Caki2 (cell line): ENCODE data around the gene RTN4. TPM values are rescaled to one million over a fixed set of nuclear protein-coding genes. Genes with fewer than 3 reads are reported as not detected.
"Not testable (repeated sequence)": the region's sequence is repeated elsewhere in the genome, so short reads cannot be mapped to it uniquely, and the experiment has no call there.

Source experiments
- DNase-seq: peaks from one replicate; pipeline ENCODE4 v3.0.0-alpha.2; 2015; ENCODE audit warnings: low read depth
- in situ Hi-C: cut with HindIII; loops from 2 replicates; pipeline ENCODE4 v1.10.0; 2016; ENCODE audit warnings: low sequenced_read_pairs, low pct_unique_long_range_greater_than_20kb, mixed read lengths
- total RNA-seq: library from RNA; depleted of rRNA; stranded (reverse); fragments of >200 nt; shearing (Covaris generic); gene quantifications from 2 replicates; pipeline ENCODE4 v1.2.3, GENCODE V29; 2014; ENCODE audit warnings: low replicate concordance; rRNA removed

The RTN4 gene, protein sequence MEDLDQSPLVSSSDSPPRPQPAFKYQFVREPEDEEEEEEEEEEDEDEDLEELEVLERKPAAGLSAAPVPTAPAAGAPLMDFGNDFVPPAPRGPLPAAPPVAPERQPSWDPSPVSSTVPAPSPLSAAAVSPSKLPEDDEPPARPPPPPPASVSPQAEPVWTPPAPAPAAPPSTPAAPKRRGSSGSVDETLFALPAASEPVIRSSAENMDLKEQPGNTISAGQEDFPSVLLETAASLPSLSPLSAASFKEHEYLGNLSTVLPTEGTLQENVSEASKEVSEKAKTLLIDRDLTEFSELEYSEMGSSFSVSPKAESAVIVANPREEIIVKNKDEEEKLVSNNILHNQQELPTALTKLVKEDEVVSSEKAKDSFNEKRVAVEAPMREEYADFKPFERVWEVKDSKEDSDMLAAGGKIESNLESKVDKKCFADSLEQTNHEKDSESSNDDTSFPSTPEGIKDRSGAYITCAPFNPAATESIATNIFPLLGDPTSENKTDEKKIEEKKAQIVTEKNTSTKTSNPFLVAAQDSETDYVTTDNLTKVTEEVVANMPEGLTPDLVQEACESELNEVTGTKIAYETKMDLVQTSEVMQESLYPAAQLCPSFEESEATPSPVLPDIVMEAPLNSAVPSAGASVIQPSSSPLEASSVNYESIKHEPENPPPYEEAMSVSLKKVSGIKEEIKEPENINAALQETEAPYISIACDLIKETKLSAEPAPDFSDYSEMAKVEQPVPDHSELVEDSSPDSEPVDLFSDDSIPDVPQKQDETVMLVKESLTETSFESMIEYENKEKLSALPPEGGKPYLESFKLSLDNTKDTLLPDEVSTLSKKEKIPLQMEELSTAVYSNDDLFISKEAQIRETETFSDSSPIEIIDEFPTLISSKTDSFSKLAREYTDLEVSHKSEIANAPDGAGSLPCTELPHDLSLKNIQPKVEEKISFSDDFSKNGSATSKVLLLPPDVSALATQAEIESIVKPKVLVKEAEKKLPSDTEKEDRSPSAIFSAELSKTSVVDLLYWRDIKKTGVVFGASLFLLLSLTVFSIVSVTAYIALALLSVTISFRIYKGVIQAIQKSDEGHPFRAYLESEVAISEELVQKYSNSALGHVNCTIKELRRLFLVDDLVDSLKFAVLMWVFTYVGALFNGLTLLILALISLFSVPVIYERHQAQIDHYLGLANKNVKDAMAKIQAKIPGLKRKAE
- total RNA-seq = 184 and 231 TPM in 2 replicates

DNA sequence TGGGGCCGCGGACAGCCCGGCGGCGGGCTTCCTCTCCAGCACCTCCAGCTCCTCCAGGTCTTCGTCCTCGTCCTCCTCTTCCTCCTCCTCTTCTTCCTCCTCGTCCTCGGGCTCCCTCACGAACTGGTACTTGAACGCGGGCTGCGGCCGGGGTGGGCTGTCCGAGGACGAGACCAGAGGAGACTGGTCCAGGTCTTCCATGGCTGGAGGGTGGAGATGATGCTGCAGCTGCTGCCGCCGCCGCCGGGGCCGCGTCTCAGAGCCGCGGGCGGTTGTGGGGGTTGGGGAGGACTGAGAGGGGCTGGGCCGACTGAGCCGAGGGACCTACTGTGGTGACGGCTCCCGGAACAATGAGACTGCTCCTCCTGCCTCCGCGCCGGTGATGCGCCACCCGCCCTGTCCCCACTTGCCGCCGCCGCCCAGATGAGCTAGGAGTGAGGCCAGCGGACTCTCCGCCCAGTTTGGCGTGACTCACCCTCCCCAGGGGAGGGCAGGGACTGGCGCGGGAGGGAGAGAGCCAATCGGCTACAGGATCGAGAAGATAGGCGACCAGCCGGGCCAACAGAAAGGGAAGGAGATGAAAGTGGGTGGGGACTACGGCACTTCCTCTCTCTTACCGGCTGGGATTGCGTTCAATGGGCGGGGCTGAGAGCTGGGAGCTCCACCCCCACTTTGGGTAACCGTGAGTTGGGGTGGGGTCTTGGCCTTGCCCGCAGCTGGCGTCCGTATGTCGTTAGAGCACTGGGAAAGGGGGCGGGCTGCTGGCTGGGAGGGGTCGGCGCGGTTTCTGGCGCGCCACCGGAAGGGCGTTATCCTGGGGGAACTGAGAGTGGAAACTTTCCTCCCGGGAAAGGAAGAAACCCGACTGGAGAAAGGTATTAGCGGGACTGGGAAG, at the start of gene RTN4:
Gene RTN4, minus strand, starts transcription at position 352 of the 895 bp plus-strand sequence. Its CDS starts 151 bp downstream, at position 201.
- peak; percentile 100 for DNase-seq
- in situ Hi-C loops = no loop called here

GRCh38 chr2:55099493-55099877, 49.2 kb upstream of the RTN4 start:
- no peak for DNase-seq
- in situ Hi-C loops = no loop called here

GRCh38 chr2:55097461-55098410, 47.5 kb upstream of the RTN4 start:
- in situ Hi-C loops = no loop called here
- DNase-seq = no peak

GRCh38 chr2:55097082-55097460, 46.8 kb upstream of the RTN4 start:
- in situ Hi-C loops = no loop called here

DNA sequence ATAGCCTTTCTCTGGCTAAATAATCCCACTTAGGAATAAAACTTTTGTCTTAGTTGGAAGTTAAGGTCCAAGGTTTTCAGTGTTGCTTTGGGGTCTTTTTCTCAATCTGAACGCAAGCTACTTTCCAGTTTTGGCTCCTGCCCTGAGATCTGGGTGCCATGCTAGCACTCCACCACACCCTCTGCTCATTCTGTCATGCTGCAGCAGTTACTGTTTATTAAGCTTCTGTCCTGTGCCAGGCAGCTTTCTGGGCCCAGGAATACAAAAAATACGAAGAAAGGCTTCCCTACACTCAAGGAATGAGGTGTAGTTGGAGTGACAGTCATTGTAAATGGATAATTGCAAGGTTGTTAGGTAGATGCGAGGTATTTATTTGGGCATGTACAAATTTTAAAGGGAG, 46.3 kb upstream of the RTN4 start:
- DNase-seq = no peak
- in situ Hi-C loops = no loop called here

More at GRCh38 chr2:55097082-55097460, 46.8 kb upstream of the RTN4 start:
- no peak for DNase-seq

- in situ Hi-C loops = no loop called here
- no peak for DNase-seq
These were observed 43.1 kb upstream of the RTN4 start for GRCh38 chr2:55093381-55093780.

DNA sequence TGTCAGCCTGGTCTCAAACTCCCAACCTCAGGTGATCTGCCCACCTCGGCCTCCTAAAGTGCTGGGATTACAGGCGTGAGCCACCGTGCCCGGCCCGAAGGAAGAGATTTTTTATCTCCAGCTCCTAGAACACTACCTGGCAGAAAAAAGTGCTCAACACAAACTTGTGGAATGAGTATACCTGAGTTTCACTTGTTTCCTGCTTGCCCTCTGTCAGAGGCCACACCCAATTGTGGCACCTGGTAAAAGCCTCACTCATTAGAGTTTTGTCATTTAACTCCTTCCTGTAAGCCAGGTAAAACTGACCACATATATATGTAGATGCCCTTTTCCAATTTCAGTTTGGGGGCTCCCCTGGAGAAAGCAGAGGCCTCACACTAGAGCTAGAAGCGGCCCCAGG, 42.2 kb upstream of the RTN4 start:
- in situ Hi-C loops = no loop called here
- DNase-seq = no peak

DNA sequence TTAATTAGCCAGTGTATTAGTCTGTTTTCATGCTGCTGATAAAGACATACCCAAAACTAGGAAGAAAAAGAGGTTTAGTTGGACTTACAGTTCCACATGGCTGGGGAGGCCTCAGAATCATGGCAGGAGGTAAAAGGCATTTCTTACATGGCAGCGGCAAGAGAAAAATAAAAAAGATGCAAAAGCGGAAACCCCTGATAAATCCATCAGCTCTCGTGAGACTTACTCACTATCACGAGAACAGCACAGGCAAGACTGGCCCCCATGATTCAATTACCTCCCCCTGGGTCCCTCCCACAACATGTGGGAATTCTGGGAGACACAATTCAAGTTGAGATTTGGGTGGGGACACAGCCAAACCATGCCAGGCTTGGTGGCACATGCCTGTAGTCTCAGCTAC, 41.4 kb upstream of the RTN4 start:
- DNase-seq, in situ Hi-C loops: not testable (repeated sequence)

GRCh38 chr2:55090702-55091101, 40.5 kb upstream of the RTN4 start:
- in situ Hi-C loops = no loop called here
- DNase-seq = no peak

GRCh38 chr2:55089726-55090125, 39.5 kb upstream of the RTN4 start:
- in situ Hi-C loops = no loop called here
- DNase-seq = no peak

- in situ Hi-C loops = no loop called here
- DNase-seq = no peak
These were observed 38.1 kb upstream of the RTN4 start for GRCh38 chr2:55088400-55088799.

GRCh38 chr2:55087936-55088335, 37.7 kb upstream of the RTN4 start:
- no peak for DNase-seq
- in situ Hi-C loops = no loop called here

- in situ Hi-C loops = no loop called here
- no peak for DNase-seq
These were observed 37.2 kb upstream of the RTN4 start for GRCh38 chr2:55087501-55087900.

DNA sequence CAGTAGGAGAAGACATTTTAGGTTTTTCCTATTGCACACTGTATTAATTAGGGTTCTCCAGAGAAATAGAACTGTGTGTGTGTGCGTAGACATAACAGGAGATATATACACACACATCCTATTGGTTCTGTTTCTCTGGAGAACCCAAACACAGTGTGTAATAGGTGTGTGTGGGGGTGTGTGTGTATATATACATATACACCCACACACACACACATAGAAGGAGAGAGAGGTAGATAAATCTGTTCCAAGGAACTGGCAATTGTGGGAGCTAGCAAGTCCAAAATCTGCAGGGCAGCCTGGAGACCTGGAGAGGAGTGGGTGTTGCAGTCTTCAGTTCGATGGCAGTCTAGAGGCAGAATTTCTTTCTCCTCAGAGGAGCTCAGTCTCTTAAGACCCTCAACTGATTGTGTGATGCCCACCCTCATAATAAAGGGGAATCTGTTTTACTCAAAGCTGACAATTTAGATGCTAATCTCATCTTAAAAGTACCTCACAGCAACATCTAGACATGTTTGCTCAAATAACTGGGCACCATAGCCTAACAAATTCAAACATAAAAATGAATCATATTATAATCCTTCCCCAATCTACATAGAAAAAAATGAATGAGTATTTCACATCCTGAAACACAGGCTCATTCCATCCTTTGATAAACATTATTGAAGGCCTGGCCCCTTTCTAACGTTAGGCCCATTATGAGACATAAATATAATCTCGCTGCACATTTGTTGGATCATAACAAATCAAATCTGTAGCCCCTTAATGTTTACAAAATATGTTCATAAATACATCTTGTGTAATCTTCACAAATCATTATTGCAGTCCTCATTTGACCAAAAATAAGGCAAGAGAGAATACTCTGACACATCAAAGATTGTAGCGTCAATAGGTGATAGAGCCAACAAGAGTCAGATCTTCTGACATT, 35.1 kb upstream of the RTN4 start:
- in situ Hi-C loops = no loop called here
- DNase-seq = no peak

DNA sequence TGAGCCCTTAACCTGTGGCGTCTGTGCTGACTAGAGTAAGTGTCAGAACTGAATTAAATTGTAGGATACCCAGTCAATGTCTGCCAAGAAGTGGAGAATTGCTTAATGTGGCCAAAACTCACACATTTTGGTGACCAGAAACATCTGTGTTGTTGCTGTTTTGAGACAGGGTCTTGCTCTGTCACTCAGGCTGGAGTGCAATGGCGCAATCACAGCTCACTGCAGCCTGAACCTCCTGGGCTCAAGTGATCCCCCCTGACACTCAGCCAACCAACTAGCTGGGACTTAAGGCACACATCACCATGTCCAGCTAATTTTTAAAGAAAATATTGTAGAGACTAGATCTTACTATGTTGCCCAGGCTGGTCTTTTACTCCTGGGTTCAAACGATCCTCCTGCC, 34.4 kb upstream of the RTN4 start:
- no peak for DNase-seq
- in situ Hi-C loops = no loop called here

GRCh38 chr2:55080204-55080738, 30.0 kb upstream of the RTN4 start:
- no peak for DNase-seq
- in situ Hi-C loops = no loop called here
